H7 (cell line): ENCODE data around the gene LIG3. TPM values are rescaled to one million over a fixed set of nuclear protein-coding genes. Genes with fewer than 3 reads are reported as not detected.
"Not testable (repeated sequence)": the region's sequence is repeated elsewhere in the genome, so short reads cannot be mapped to it uniquely, and the experiment has no call there.

ENCODE experiments used
- DNase-seq: peaks from one replicate; pipeline ENCODE4 v3.0.0; 2012
- H3K27me3 ChIP-seq: 2 replicates; pipeline ENCODE4 v1.6.0; 2011; ENCODE audit warnings: mild to moderate bottlenecking, low read length; ENCODE audit not compliant: control insufficient read depth, insufficient read depth
- H3K36me3 ChIP-seq: replicated peaks from 2 replicates; pipeline ENCODE4 v1.5.1; 2011; ENCODE audit warnings: low read length; ENCODE audit not compliant: control insufficient read depth, insufficient read depth
- H3K4me3 ChIP-seq: 2 replicates; pipeline ENCODE4 v1.5.1; 2011; ENCODE audit warnings: low read depth, mild to moderate bottlenecking, control low read depth, low read length, moderate library complexity; ENCODE audit not compliant: insufficient read depth
- total RNA-seq: library from RNA; depleted of rRNA; stranded (reverse); fragments of >200 nt; shearing (Covaris generic); gene quantifications from 2 replicates; pipeline ENCODE4 v1.2.3, GENCODE V29; 2014

Gene LIG3
- total RNA-seq, 1 experiment from 2014 or later: 94.6 TPM

GRCh38 chr17:34990921-34991365 lies 10.6 kb downstream of the LIG3 start:
- no peak for DNase-seq
- Histone ChIP-seq H3K36me3 (peaks cover 74% of the 10 kb centered on the region), H3K27me3 (no peaks in the 10 kb centered on the region), H3K4me3 (no peak overlapping the region)

- Histone ChIP-seq H3K27me3 (no peaks in the 10 kb centered on the region), H3K36me3 (peaks cover 77% of the 10 kb centered on the region)
- no peak for DNase-seq
Measured at GRCh38 chr17:34991606-34992005, 11.3 kb downstream of the LIG3 start.

GRCh38 chr17:34993031-34993430 lies 12.7 kb downstream of the LIG3 start:
- Histone ChIP-seq H3K36me3 (peaks cover 86% of the 10 kb centered on the region), H3K27me3 (no peaks in the 10 kb centered on the region), H3K4me3 (no peak overlapping the region)
- DNase-seq: no peak

More at GRCh38 chr17:34991606-34992005, 11.3 kb downstream of the LIG3 start:
- H3K4me3 ChIP-seq: no peak overlapping the region

- Histone ChIP-seq H3K36me3 (peaks cover 83% of the 10 kb centered on the region), H3K27me3 (no peaks in the 10 kb centered on the region), H3K4me3 (no peak overlapping the region)
- DNase-seq: no peak
Measured at GRCh38 chr17:34996422-34997285, 16.3 kb downstream of the LIG3 start.

- Histone ChIP-seq H3K36me3 (peaks cover 83% of the 10 kb centered on the region), H3K27me3 (no peaks in the 10 kb centered on the region), H3K4me3 (no peak overlapping the region)
- no peak for DNase-seq
Measured at GRCh38 chr17:34997355-34997862, 17.1 kb downstream of the LIG3 start.

GRCh38 chr17:34998205-34998604 lies 17.9 kb downstream of the LIG3 start:
- H3K4me3 ChIP-seq: no peak overlapping the region
- DNase-seq: peak; percentile 87
- H3K27me3 ChIP-seq: no peaks in the 10 kb centered on the region
- H3K36me3 ChIP-seq: peaks cover 82% of the 10 kb centered on the region

GRCh38 chr17:34999456-34999855 lies 19.1 kb downstream of the LIG3 start:
- Histone ChIP-seq H3K4me3 (no peak overlapping the region), H3K27me3 (no peaks in the 10 kb centered on the region), H3K36me3 (peaks cover 79% of the 10 kb centered on the region)
- DNase-seq: no peak

- H3K36me3 ChIP-seq: peaks cover 67% of the 10 kb centered on the region
- H3K27me3 ChIP-seq, DNase-seq, H3K4me3 ChIP-seq: not testable (repeated sequence)
Measured at GRCh38 chr17:35000965-35001364, 20.7 kb downstream of the LIG3 start.

GRCh38 chr17:35001549-35001948 lies 21.2 kb downstream of the LIG3 start:
- H3K36me3 ChIP-seq: peaks cover 63% of the 10 kb centered on the region
- no peak overlapping the region for H3K4me3 ChIP-seq
- no peak for DNase-seq
- H3K27me3 ChIP-seq: no peaks in the 10 kb centered on the region

- H3K27me3 ChIP-seq: no peaks in the 10 kb centered on the region
- H3K36me3 ChIP-seq: peaks cover 54% of the 10 kb centered on the region
Measured at GRCh38 chr17:35002876-35003551, 22.7 kb downstream of the LIG3 start.

GRCh38 chr17:35003778-35004177 lies 23.5 kb downstream of the LIG3 start:
- H3K27me3 ChIP-seq: no peaks in the 10 kb centered on the region
- H3K36me3 ChIP-seq: peaks cover 47% of the 10 kb centered on the region
- DNase-seq: no peak
- no peak overlapping the region for H3K4me3 ChIP-seq

More at GRCh38 chr17:35002876-35003551, 22.7 kb downstream of the LIG3 start:
- DNase-seq: no peak
- no peak overlapping the region for H3K4me3 ChIP-seq

- peaks cover 33% of the 10 kb centered on the region for H3K36me3 ChIP-seq
- no peak overlapping the region for H3K4me3 ChIP-seq
- DNase-seq: no peak
- H3K27me3 ChIP-seq: no peaks in the 10 kb centered on the region
Measured at GRCh38 chr17:35006345-35006744, 26.0 kb downstream of the LIG3 start.

- Histone ChIP-seq H3K36me3 (peaks cover 27% of the 10 kb centered on the region), H3K4me3 (no peak overlapping the region), H3K27me3 (no peaks in the 10 kb centered on the region)
- DNase-seq: no peak
Measured at GRCh38 chr17:35006961-35007360, 26.6 kb downstream of the LIG3 start.

GRCh38 chr17:35010093-35010492 lies 29.8 kb downstream of the LIG3 start:
- no peak overlapping the region for H3K4me3 ChIP-seq
- no peaks in the 10 kb centered on the region for H3K27me3 ChIP-seq
- peaks cover 5% of the 10 kb centered on the region for H3K36me3 ChIP-seq
- DNase-seq: no peak
